ENCODE data around the gene VSNL1. TPM values are rescaled to one million over a fixed set of nuclear protein-coding genes. Genes with fewer than 3 reads are reported as not detected.

The VSNL1 gene
- total RNA-seq, 2 donors from 2014 or later = 0.66 to 4.2 TPM

DNA sequence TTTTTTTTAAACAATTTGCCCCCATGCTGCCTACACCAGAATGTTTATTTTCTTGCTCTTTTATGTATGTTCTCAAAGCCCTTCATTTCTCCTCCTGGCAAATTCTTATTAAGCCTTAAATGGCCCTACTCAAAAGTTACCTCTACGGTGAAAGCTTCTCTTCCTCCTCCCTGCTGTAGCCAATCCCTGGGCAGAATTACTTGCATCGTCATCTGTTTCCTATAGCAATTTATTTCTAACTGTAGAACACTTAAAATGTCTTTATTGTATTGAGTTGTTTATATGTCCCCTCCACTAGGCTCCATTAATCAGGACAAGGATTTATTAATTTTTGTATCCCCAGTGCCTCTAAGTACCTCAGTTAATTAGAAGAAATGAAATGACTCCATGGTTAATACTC is 19.7 kb upstream of the VSNL1 start:
- TF ChIP-seq POLR2A (IDR thresholded peaks at IDR 0.05) (no peak), CTCF (IDR thresholded peaks at IDR 0.05) (no peak)
- no peak for ATAC-seq
- Histone ChIP-seq H3K27me3 (peaks cover 0 to 4% of the 10 kb centered on the region in 2 donors), H3K4me3 (no peak overlapping the region), H3K4me1 (peaks cover 13% of the 10 kb centered on the region), H3K36me3 (replicated peaks in 1 of 2; ENCODE audit: insufficient read depth in 1 of 2, low read depth in 2 of 2) (no peaks in the 10 kb centered on the region), H3K27ac (no peak overlapping the region), H3K9me3 (no peaks in the 10 kb centered on the region)
- no peak for DNase-seq
- intact Hi-C loops (cut with DNase I) = no loop called here
- 60 to 79% methylated on average over 2 of the region's 2 CpGs for WGBS, 2 donors

GRCh38 chr2:17521621-17522020 is 18.9 kb upstream of the VSNL1 start:
- TF ChIP-seq CTCF (IDR thresholded peaks at IDR 0.05) (no peak), POLR2A (IDR thresholded peaks at IDR 0.05) (no peak)

DNA sequence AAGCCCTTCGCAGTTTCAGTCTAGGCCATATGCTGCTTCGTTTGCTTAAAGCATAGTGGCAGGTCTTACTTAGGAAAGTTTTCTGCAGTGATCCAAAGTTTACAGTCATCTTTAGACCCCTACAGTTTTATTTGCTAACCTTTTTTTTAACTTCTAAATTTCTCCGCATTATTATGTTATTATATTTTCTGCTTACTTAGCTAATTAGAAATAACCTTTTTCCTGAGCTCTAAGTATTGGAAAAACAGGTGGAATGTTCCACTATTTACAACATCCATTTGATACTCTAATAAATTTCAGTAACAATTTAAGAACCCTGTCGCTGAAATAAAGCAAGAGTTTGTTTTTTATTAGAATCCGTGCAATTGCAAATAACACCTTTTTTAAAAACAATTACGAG is 18.2 kb upstream of the VSNL1 start:
- ATAC-seq = no peak
- H3K9me3 ChIP-seq = no peaks in the 10 kb centered on the region
- TF ChIP-seq POLR2A (IDR thresholded peaks at IDR 0.05) (no peak), CTCF (IDR thresholded peaks at IDR 0.05) (no peak)
- intact Hi-C loops (cut with DNase I) = no loop called here
- no peak overlapping the region for H3K4me3 ChIP-seq
- 71 to 74% methylated on average over 6 of the region's 6 CpGs for WGBS, 2 donors
- H3K27ac ChIP-seq = no peak overlapping the region
- H3K4me1 ChIP-seq = peaks cover 13% of the 10 kb centered on the region
- peaks cover 0 to 4% of the 10 kb centered on the region in 2 donors for H3K27me3 ChIP-seq
- H3K36me3 ChIP-seq (replicated peaks in 1 of 2; ENCODE audit: insufficient read depth in 1 of 2, low read depth in 2 of 2) = no peaks in the 10 kb centered on the region
- no peak for DNase-seq

More at GRCh38 chr2:17521621-17522020, 18.9 kb upstream of the VSNL1 start:
- intact Hi-C loops (cut with DNase I) = no loop called here
- WGBS, 2 donors = 79 to 89% methylated on average over 2 of the region's 2 CpGs
- H3K27ac ChIP-seq = no peak overlapping the region
- no peaks in the 10 kb centered on the region for H3K36me3 ChIP-seq (replicated peaks in 1 of 2; ENCODE audit: insufficient read depth in 1 of 2, low read depth in 2 of 2)
- H3K4me1 ChIP-seq = peaks cover 13% of the 10 kb centered on the region
- H3K27me3 ChIP-seq = peaks cover 0 to 4% of the 10 kb centered on the region in 2 donors
- H3K9me3 ChIP-seq = no peaks in the 10 kb centered on the region
- ATAC-seq (no peak), DNase-seq (no peak)
- no peak overlapping the region for H3K4me3 ChIP-seq

GRCh38 chr2:17529771-17530170 is 10.7 kb upstream of the VSNL1 start:
- TF ChIP-seq CTCF (IDR thresholded peaks at IDR 0.05) (no peak), POLR2A (IDR thresholded peaks at IDR 0.05) (no peak)
- ATAC-seq (no peak), DNase-seq (no peak)
- Histone ChIP-seq H3K9me3 (no peaks in the 10 kb centered on the region), H3K4me1 (no peaks in the 10 kb centered on the region), H3K4me3 (no peak overlapping the region), H3K27me3 (no peaks in the 10 kb centered on the region), H3K36me3 (replicated peaks in 1 of 2; ENCODE audit: insufficient read depth in 1 of 2, low read depth in 2 of 2) (no peaks in the 10 kb centered on the region), H3K27ac (no peak overlapping the region)
- intact Hi-C loops (cut with DNase I) = no loop called here
- WGBS, 2 donors = 73 to 77% methylated on average over 2 of the region's 2 CpGs

- Histone ChIP-seq H3K27ac (no peak overlapping the region), H3K4me3 (no peak overlapping the region), H3K9me3 (no peaks in the 10 kb centered on the region), H3K36me3 (replicated peaks in 1 of 2; ENCODE audit: insufficient read depth in 1 of 2, low read depth in 2 of 2) (no peaks in the 10 kb centered on the region), H3K27me3 (no peaks in the 10 kb centered on the region), H3K4me1 (peaks cover 8% of the 10 kb centered on the region)
- TF ChIP-seq POLR2A (IDR thresholded peaks at IDR 0.05) (no peak), CTCF (IDR thresholded peaks at IDR 0.05) (no peak)
- WGBS, 2 donors = 71 to 75% methylated on average over 2 of the region's 2 CpGs
- intact Hi-C loops (cut with DNase I) = no loop called here
- DNase-seq (no peak), ATAC-seq (no peak)
These were observed 7.0 kb upstream of the VSNL1 start for GRCh38 chr2:17533546-17533945.

Data from body of pancreas (tissue), 4 donors.